ENCODE data around the gene TNIK. TPM values are rescaled to one million over a fixed set of nuclear protein-coding genes. Genes with fewer than 3 reads are reported as not detected.
"Not testable (repeated sequence)": the region's sequence is repeated elsewhere in the genome, so short reads cannot be mapped to it uniquely, and the experiment has no call there.

Gene TNIK
- total RNA-seq, 1 donor from 2014 or later = 2.5 TPM

DNA sequence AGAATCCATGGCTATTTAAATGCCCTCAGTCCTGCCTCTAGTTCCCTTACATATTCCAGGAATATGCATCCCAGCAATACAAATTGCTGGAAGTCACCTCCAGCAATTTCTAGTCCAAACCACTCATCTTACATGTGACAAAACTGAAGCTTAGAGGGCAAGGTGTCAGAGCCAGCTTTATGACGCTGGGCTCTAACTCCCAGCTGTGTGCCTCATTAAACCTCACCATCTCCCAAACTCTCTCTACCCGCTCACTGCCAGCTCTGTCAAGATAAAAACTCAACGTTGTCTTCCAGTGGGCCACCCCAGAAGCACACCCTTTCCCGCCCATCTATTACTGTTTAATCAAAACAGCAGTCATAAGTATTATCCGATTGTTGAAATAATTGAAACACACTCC is 7.9 kb downstream of the TNIK start:
- intact Hi-C loops (cut with micrococcal nuclease) = no loop called here
- H3K36me3 Mint-ChIP-seq (ENCODE audit: low read depth) = no peaks in the 10 kb centered on the region
- CTCF ChIA-PET = no interaction called here
- TF ChIP-seq, protein P1, sequence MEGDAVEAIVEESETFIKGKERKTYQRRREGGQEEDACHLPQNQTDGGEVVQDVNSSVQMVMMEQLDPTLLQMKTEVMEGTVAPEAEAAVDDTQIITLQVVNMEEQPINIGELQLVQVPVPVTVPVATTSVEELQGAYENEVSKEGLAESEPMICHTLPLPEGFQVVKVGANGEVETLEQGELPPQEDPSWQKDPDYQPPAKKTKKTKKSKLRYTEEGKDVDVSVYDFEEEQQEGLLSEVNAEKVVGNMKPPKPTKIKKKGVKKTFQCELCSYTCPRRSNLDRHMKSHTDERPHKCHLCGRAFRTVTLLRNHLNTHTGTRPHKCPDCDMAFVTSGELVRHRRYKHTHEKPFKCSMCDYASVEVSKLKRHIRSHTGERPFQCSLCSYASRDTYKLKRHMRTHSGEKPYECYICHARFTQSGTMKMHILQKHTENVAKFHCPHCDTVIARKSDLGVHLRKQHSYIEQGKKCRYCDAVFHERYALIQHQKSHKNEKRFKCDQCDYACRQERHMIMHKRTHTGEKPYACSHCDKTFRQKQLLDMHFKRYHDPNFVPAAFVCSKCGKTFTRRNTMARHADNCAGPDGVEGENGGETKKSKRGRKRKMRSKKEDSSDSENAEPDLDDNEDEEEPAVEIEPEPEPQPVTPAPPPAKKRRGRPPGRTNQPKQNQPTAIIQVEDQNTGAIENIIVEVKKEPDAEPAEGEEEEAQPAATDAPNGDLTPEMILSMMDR (IDR thresholded peaks at IDR 0.05) = no peak
- no peak overlapping the region for H3K4me3 Mint-ChIP-seq
- POLR2A ChIA-PET = no interaction called here
- DNase-seq = no peak
- no peaks in the 10 kb centered on the region for H3K4me1 Mint-ChIP-seq
- H3K27me3 Mint-ChIP-seq = no peaks in the 10 kb centered on the region
- ATAC-seq (ENCODE audit: low read depth) = no peak
- no peak overlapping the region for H3K27ac Mint-ChIP-seq
- H3K9me3 Mint-ChIP-seq = no peaks in the 10 kb centered on the region

GRCh38 chr3:171451915-171452314 is 8.3 kb downstream of the TNIK start:
- DNase-seq (no peak), ATAC-seq (ENCODE audit: low read depth) (no peak)
- ChIA-PET CTCF (no interaction called here), POLR2A (no interaction called here)
- Mint-ChIP-seq H3K9me3 (no peaks in the 10 kb centered on the region), H3K27me3 (no peaks in the 10 kb centered on the region), H3K4me1 (no peaks in the 10 kb centered on the region), H3K4me3 (no peak overlapping the region), H3K36me3 (ENCODE audit: low read depth) (no peaks in the 10 kb centered on the region), H3K27ac (no peak overlapping the region)
- intact Hi-C loops (cut with micrococcal nuclease) = no loop called here
- TF ChIP-seq, protein P1 (IDR thresholded peaks at IDR 0.05) = no peak

DNA sequence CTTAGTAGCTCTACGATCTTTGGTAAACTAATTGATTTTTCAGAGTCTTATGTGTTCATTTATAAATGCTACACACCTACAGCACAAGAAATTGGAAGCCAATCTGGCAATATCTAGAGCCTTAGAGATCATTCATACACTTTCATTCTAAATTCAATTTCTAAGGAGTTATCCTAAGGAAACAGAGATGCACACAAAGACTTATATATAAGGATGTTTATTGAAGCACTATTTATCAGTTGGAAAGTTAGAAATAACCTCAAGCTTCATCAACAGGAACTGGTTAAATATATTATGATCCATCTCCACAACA is 12.7 kb downstream of the TNIK start:
- POLR2A ChIA-PET; CTCF ChIA-PET; H3K27me3 Mint-ChIP-seq; DNase-seq; H3K27ac Mint-ChIP-seq; H3K4me1 Mint-ChIP-seq; H3K36me3 Mint-ChIP-seq (ENCODE audit: low read depth); ATAC-seq (ENCODE audit: low read depth); H3K4me3 Mint-ChIP-seq; H3K9me3 Mint-ChIP-seq; intact Hi-C loops (cut with micrococcal nuclease): not testable (repeated sequence)

DNA sequence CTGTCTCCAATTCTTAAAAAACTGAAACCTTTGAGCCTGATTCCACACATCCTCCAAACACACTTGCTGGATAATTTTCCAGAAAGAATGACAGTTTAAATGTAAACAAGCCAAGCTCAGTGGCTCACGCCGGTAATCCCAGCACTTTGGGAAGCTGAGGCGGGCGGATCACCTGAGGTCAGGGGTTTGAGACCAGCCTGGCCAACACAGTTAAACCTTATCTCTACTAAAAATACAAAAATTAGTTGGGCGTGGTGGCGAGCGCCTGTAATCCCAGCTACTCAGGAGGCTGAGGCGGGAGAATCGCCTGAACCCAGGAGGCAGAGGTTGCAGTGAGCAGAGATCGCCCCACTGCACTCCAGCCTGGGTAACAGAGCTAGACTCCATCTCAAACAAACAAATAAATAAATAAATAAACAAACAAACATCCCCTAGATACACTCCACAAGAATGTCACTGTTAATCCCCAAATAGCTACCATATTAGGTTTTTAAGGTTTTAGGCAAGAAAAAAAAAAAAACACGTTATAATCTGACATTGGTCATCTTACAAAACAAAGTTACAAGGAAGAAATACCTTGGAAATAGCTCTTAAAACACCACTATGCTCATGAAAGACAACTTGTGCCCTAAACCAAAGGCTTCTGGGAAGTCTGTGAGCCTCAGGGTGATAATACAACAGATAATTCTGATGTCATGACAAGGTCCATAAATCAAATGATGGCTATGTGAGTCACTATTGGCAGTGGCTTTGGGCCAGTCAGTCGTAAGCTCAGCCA is 13.2 kb downstream of the TNIK start:
- POLR2A ChIA-PET = no interaction called here
- no peaks in the 10 kb centered on the region for H3K36me3 Mint-ChIP-seq (ENCODE audit: low read depth)
- no peaks in the 10 kb centered on the region for H3K4me1 Mint-ChIP-seq

GRCh38 chr3:171446301-171446700 is 13.9 kb downstream of the TNIK start:
- ChIA-PET CTCF (no interaction called here), POLR2A (no interaction called here)
- ATAC-seq (ENCODE audit: low read depth) (no peak), DNase-seq (no peak)
- TF ChIP-seq, protein P1 (IDR thresholded peaks at IDR 0.05) = no peak
- H3K27ac Mint-ChIP-seq = no peak overlapping the region
- no peaks in the 10 kb centered on the region for H3K4me1 Mint-ChIP-seq
- H3K27me3 Mint-ChIP-seq = no peaks in the 10 kb centered on the region
- no peaks in the 10 kb centered on the region for H3K36me3 Mint-ChIP-seq (ENCODE audit: low read depth)
- H3K9me3 Mint-ChIP-seq = no peaks in the 10 kb centered on the region
- intact Hi-C loops (cut with micrococcal nuclease) = no loop called here
- H3K4me3 Mint-ChIP-seq = no peak overlapping the region

More for the DNA sequence above, 13.2 kb downstream of the TNIK start:
- no peak overlapping the region for H3K4me3 Mint-ChIP-seq
- no peaks in the 10 kb centered on the region for H3K27me3 Mint-ChIP-seq
- TF ChIP-seq, protein P1 (IDR thresholded peaks at IDR 0.05) = no peak
- intact Hi-C loops (cut with micrococcal nuclease) = no loop called here
- CTCF ChIA-PET = interaction anchor here (0.6 kb wide), 1 partner anchor 31 kb away, joined by 4 read pairs; no protein-coding TSS in a partner anchor
- ATAC-seq (ENCODE audit: low read depth) = no peak
- no peak for DNase-seq
- H3K9me3 Mint-ChIP-seq = no peaks in the 10 kb centered on the region
- H3K27ac Mint-ChIP-seq = no peak overlapping the region
